Cardiac muscle cell (in vitro differentiated cells and primary cell): Measurements from ENCODE around the gene PCDHGC3. TPM values are rescaled to one million over a fixed set of nuclear protein-coding genes. Genes with fewer than 3 reads are reported as not detected.

Source experiments
- DNase-seq, 2 donors: peaks; one replicate each; pipeline versions ENCODE4 v3.0.0 to v3.0.0-alpha.2; 2010 to 2017; ENCODE audit warnings: low read depth in 1 of 2, low spot score in 1 of 2
- H3K27ac ChIP-seq: fragments of 200-600 bp; sonication (generic); 2 replicates; pipeline ENCODE4 v1.5.1; 2016
- H3K27me3 ChIP-seq: fragments of 200-600 bp; sonication (generic); 2 replicates; pipeline ENCODE4 v1.6.0; 2016; ENCODE audit warnings: control low read depth
- H3K36me3 ChIP-seq: fragments of 200-600 bp; sonication (generic); 2 replicates; pipeline ENCODE4 v1.5.1; 2016; ENCODE audit warnings: control low read depth
- H3K4me1 ChIP-seq: fragments of 200-600 bp; sonication (generic); 2 replicates; pipeline ENCODE4 v1.8.1; 2017; ENCODE audit warnings: low read depth, mild to moderate bottlenecking, mixed run types
- H3K4me3 ChIP-seq: fragments of 200-600 bp; sonication (generic); 2 replicates; pipeline ENCODE4 v1.5.1; 2016; ENCODE audit warnings: mild to moderate bottlenecking
- H3K9me3 ChIP-seq: fragments of 200-600 bp; sonication (generic); 2 replicates; pipeline ENCODE4 v1.5.1; 2017; ENCODE audit warnings: low read depth, mild to moderate bottlenecking, control low read depth
- CTCF ChIP-seq: IDR thresholded peaks from 2 replicates; pipeline ENCODE4 v1.5.1; 2012; ENCODE audit warnings: low read depth, mild to moderate bottlenecking, low read length
- polyA plus RNA-seq: library from polyadenylated mRNA; unstranded; fragments of >200 nt; fragmentation: Nextera tagmentation; extraction: Ambion mirVana; gene quantifications from 2 replicates; pipeline ENCODE4 v1.2.1, GENCODE V29; 2016
- total RNA-seq: library from RNA; depleted of rRNA; stranded (reverse); fragments of >200 nt; gene quantifications from 2 replicates; pipeline ENCODE4 v1.2.3, GENCODE V29; 2016

Gene PCDHGC3
- total and polyA plus RNA-seq, 2 experiments from 2014 or later, result 23.0 to 29.9 TPM

- Histone ChIP-seq H3K9me3 (peaks cover 5% of the 10 kb centered on the region), H3K27ac (no peak overlapping the region), H3K27me3 (no peaks in the 10 kb centered on the region), H3K4me1 (no peaks in the 10 kb centered on the region), H3K36me3 (no peaks in the 10 kb centered on the region), H3K4me3 (no peak overlapping the region)
- no peak for DNase-seq
- TF ChIP-seq CTCF, result no peak
These were observed 41.8 kb upstream of the PCDHGC3 start for GRCh38 chr5:141434006-141434405.

GRCh38 chr5:141437221-141437620, 38.5 kb upstream of the PCDHGC3 start:
- Histone ChIP-seq H3K9me3 (no peaks in the 10 kb centered on the region), H3K27me3 (no peaks in the 10 kb centered on the region), H3K4me1 (no peaks in the 10 kb centered on the region), H3K4me3 (no peak overlapping the region), H3K27ac (no peak overlapping the region), H3K36me3 (no peaks in the 10 kb centered on the region)
- DNase-seq, result no peak
- no peak for TF ChIP-seq CTCF

- no peak overlapping the region for H3K4me3 ChIP-seq
- no peak for TF ChIP-seq CTCF
- no peaks in the 10 kb centered on the region for H3K9me3 ChIP-seq
- H3K4me1 ChIP-seq, result no peaks in the 10 kb centered on the region
- DNase-seq, result no peak
- no peaks in the 10 kb centered on the region for H3K27me3 ChIP-seq
- H3K27ac ChIP-seq, result no peak overlapping the region
- H3K36me3 ChIP-seq, result no peaks in the 10 kb centered on the region
These were observed 36.2 kb upstream of the PCDHGC3 start for GRCh38 chr5:141439411-141440141.

- Histone ChIP-seq H3K27ac (no peak overlapping the region), H3K4me3 (no peak overlapping the region), H3K36me3 (no peaks in the 10 kb centered on the region), H3K9me3 (no peaks in the 10 kb centered on the region), H3K27me3 (no peaks in the 10 kb centered on the region), H3K4me1 (no peaks in the 10 kb centered on the region)
- no peak for TF ChIP-seq CTCF
- DNase-seq, result no peak
These were observed 35.4 kb upstream of the PCDHGC3 start for GRCh38 chr5:141440341-141440740.

GRCh38 chr5:141441571-141442170, 34.1 kb upstream of the PCDHGC3 start:
- Histone ChIP-seq H3K4me1 (no peaks in the 10 kb centered on the region), H3K4me3 (no peak overlapping the region), H3K9me3 (no peaks in the 10 kb centered on the region), H3K36me3 (no peaks in the 10 kb centered on the region), H3K27ac (no peak overlapping the region), H3K27me3 (no peaks in the 10 kb centered on the region)
- no peak for TF ChIP-seq CTCF
- no peak for DNase-seq
